ENCODE results near the gene KIF13A.
"Not testable (repeated sequence)": the region's sequence is repeated elsewhere in the genome, so short reads cannot be mapped to it uniquely, and the experiment has no call there.

Gene KIF13A

GRCh38 chr6:17998442-17998841, 11.0 kb upstream of the KIF13A start:
- no peak for DNase-seq (ENCODE audit: low read depth in 3 of 3)

GRCh38 chr6:17998003-17998402, 10.6 kb upstream of the KIF13A start:
- DNase-seq (ENCODE audit: low read depth in 3 of 3), result no peak

- no peak for DNase-seq (ENCODE audit: low read depth in 3 of 3)
Measured at GRCh38 chr6:17995414-17995813, 8.0 kb upstream of the KIF13A start.

GRCh38 chr6:17994019-17994418, 6.6 kb upstream of the KIF13A start:
- DNase-seq (ENCODE audit: low read depth in 3 of 3), result no peak

- DNase-seq (ENCODE audit: low read depth in 3 of 3), result no peak
Measured at GRCh38 chr6:17988422-17988944, 1.0 kb upstream of the KIF13A start.

GRCh38 chr6:17987697-17988421, 424 bp upstream of the KIF13A start:
- DNase-seq (ENCODE audit: low read depth in 3 of 3), result peak in 1 of 3 experiments; percentile 10

GRCh38 chr6:17986656-17987446, 584 bp downstream of the KIF13A start:
- peak in 1 of 3 experiments; percentile 4 for DNase-seq (ENCODE audit: low read depth in 3 of 3)

GRCh38 chr6:17985934-17986655, 1.3 kb downstream of the KIF13A start:
- no peak for DNase-seq (ENCODE audit: low read depth in 3 of 3)

GRCh38 chr6:17984812-17985670, 2.4 kb downstream of the KIF13A start:
- no peak for DNase-seq (ENCODE audit: low read depth in 3 of 3)

GRCh38 chr6:17984399-17984798, 3.0 kb downstream of the KIF13A start:
- no peak for DNase-seq (ENCODE audit: low read depth in 3 of 3)

GRCh38 chr6:17983730-17984129, 3.7 kb downstream of the KIF13A start:
- no peak for DNase-seq (ENCODE audit: low read depth in 3 of 3)

GRCh38 chr6:17980329-17980728, 7.1 kb downstream of the KIF13A start:
- DNase-seq (ENCODE audit: low read depth in 3 of 3), result no peak

- DNase-seq (ENCODE audit: low read depth in 3 of 3), result no peak
Measured at GRCh38 chr6:17979479-17979878, 8.0 kb downstream of the KIF13A start.

GRCh38 chr6:17976258-17976657, 11.2 kb downstream of the KIF13A start:
- not testable (repeated sequence) for DNase-seq (ENCODE audit: low read depth in 3 of 3)

GRCh38 chr6:17974570-17975368, 12.7 kb downstream of the KIF13A start:
- no peak for DNase-seq (ENCODE audit: low read depth in 3 of 3)

GRCh38 chr6:17972978-17973622, 14.3 kb downstream of the KIF13A start:
- DNase-seq (ENCODE audit: low read depth in 3 of 3), result no peak

GRCh38 chr6:17972074-17972952, 15.1 kb downstream of the KIF13A start:
- DNase-seq (ENCODE audit: low read depth in 3 of 3), result no peak

GRCh38 chr6:17971128-17972073, 16.0 kb downstream of the KIF13A start:
- DNase-seq (ENCODE audit: low read depth in 3 of 3), result no peak

Measured in stimulated activated CD4-positive, alpha-beta T cell treated with anti-CD3 and anti-CD28 coated beads, TNF-alpha, amount 100 ng/mL, for 4 hours (primary cell).